ENCODE measurements around the gene PRM2. TPM values are rescaled to one million over a fixed set of nuclear protein-coding genes. Genes with fewer than 3 reads are reported as not detected.

Gene PRM2
- total RNA-seq, 1 donor from 2014 or later: not detected

DNA sequence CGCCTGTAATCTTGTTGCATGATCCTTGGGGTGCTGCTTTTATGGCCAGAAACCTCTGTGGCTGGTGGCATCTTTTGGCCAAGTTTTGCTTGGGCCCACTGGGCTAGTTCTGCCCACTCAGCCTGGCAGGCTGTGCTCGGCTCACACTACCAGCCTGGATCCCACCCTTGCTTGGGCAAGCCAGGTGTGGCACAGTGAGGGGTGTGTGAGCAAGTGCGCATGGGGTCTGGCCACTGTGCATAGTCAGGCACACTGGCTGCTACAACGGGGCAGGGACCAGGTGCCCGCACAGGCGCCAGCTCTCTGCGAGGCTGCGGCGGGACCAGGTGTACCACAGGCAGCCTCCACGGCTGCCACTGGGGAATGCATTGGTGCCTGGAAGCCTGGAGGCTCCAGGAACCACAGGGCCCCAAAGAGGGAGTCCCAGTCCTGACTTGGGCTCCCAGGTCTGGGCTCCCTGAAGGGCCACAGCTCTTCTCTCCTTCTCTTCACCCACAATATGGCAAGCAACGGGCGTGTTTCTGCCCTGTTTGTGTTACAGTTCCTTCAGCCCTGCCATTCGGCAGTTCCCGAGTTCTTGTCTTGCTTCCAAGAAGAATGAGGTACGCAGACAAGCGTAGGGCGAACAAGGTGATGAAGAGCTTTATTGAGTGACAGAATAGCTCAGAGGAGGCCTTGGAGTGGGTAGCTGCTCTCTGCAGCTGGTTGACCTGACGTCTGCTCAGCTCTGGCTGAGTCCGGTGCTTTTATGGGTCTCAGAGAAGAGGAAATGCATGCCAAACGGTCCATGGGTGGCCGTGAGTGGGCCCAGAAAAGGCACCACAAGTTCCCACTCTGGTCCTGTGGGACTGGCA, 31.6 kb upstream of the PRM2 start:
- DNase-seq (ENCODE audit: low spot score): no peak

DNA sequence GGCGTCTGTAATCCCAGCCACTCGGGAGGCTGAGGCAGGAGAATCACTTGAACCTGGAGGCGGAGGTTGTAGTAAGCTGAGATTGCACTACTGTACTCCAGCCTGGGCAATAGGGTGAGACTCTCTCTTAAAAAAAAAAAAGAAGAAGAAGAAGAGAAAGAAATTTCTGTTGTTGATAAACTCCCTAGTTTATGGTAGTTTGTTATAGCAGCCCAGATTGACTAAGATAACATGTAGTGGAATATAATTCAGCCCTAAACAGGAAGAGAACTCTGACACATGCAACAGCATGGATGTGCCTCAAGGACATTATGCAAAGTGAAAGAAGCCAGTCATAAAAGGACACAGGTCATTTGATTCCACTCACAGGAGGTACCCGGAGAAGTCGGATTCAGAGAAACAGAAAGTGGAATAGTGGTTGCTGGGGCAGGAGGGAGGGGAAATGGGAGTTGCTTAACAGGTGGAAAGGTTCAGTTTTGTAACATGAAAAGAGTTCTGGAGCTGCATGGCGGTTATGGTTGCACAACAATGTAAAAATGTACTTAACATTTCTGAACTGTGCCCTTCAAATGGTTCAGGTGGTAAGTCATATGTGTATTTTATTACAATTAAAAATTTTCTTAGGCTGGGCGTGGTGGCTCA, 30.8 kb upstream of the PRM2 start:
- no peak for DNase-seq (ENCODE audit: low spot score)

DNA sequence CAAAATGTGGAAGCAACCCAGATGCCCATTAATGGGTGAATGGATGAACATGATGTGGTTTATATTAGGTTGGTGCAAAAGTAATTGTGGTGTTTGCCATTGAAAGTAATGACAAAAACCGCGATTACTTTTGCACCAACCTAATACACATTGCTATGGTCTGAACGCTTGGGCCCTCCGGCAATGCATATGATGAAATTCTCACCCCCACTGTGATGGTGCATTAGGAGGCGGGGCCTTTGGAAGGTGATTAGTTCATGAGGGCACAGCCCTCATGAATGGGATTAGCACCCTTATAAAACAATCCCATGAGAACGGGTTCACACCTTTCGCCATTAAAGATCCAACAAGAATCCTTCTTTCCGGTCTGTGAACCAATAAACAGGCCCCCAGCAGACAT, 30.1 kb upstream of the PRM2 start:
- no peak for DNase-seq (ENCODE audit: low spot score)

DNA sequence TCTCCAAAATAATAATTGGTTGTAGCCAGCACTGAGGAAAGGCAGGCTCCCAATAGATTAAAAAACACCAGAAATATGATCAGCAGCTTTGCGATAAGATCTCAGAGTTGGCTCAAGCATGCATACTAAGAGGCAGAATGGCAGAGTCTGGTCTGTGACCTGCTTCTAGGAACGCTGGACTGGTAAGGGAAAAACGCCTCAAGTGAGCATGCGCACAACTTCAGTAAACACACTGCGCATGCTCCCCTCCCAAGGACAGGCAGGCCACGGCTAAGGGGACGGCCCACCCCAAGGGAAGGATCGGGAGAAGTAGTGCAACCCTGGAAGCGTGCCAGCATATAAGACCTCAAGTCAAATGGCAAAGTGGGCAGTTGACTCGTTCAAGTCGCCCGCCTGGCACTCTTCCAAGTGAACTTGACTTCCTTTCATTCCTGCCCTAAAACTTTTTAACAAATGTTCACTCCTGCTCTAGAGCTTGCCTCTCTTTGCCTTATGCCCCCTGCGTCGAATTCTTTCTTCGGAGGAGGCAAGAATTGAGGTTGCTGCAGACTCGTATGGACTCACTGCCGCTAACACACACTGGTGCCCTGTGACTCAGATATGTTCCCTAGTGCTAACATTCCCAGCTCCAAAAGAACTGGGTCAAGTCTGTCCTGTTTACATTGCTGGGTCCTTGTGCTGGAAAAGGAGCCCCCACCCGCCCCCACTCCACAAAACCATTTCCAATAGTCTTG, 27.3 kb upstream of the PRM2 start:
- peak; percentile 66 for DNase-seq (ENCODE audit: low spot score)

DNA sequence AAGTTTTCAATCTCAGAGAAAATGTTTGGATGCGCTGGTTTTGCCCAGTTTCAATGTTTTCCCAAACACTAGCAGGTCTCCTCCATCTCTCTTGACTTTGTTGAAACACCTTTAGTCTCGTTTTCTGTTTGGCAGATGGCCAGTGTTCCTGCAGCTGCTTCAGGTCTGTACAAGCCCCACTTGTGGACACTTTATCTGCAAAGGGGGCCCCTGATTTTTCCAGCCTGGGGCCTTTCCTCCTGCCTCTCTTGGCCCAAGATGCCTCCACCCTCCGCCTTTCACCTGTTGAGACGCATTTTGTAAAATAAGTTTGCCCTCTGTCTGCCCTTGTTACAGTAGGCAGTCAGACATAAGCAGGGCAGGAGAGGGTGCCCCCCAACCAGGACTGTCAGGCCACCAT, 26.7 kb upstream of the PRM2 start:
- peak; percentile 77 for DNase-seq (ENCODE audit: low spot score)

DNA sequence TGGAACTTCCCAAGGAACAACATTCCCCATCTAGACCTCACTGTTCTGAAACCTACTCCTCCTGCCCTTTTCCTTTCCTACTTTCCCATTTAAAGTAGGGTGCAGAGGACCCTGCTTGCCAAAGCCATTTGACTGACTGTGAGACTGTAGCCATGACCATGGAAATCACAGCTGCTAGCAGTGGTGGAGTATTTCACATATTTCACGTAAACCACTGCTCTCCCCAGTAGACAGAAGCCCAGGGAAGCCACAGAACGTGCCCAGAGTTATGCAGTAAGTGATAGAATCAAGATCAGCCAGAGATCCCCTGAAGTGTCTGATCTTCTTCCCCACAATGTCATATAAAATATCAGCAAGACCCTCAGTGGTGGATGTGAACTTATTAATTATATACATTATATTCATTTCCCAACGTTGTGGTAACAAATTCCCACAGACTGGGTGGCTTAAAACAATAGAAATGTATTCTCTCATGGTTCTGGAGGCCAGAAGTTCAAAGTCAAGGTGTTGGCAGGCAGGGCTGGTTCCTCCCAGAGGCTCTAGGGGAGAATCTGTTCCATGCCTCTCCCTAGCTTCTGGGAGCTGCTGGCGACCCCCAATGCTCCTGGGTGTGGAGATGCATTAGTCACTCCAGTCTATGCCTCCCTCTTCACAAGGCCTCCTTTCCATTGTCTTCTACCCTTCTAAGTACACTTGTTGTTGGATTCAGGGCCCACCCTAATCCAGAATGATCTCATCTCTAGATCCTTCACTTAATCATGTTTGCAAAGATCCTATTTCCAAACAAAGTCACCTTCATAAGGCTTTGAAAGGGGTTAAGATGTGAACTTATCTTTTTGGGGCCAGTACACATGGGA, 25.6 kb upstream of the PRM2 start:
- no peak for DNase-seq (ENCODE audit: low spot score)

DNA sequence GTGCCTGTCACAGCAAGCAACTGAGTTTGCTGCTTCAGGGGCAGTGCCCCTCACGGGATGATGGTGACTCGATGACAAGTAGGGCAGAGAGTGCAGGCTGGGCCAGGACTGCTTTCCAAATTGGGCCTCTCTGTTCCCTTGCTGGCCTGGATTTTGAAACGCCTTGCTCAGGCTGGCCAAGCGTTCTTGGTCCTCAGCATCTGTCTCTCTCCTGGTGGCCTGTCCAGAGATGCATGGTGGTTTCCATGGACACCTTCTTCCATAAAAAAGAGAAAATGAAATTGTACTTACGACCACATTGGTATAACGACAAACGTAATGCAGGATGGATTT, 24.2 kb upstream of the PRM2 start:
- DNase-seq (ENCODE audit: low spot score): no peak

DNA sequence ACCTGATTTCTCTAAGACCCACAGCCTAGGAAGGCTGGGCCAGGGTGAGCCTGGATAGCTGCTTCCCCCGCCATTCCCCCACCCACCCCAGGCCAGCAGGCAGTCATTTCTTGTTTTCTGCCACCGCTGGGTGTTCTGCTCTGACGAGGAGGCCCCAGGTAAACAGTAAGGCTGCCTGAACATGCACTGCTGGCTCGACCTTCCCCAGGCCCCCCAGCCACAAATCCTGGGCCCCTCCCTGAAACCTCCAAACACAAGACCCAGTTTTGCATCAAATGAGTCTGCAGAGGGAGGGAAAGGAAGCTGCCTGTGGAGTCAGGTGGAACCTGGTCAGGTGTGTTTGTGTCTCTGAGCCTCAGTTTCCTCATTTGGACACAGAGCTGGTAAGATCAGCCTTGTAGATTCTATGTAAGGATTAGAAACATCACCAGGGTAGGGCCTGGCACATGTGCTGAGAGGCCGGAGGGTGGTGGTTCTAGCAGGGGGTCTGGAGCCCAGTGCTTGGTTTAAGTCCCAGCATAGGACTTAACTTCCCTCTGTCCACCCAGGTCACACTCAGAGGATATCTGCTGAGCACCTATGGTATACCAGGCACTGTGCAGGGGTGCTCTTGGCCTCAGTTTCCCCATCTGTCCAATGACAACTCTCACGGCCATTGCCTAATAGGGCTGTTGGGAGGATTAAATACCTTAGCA, 23.7 kb upstream of the PRM2 start:
- DNase-seq (ENCODE audit: low spot score): no peak

DNA sequence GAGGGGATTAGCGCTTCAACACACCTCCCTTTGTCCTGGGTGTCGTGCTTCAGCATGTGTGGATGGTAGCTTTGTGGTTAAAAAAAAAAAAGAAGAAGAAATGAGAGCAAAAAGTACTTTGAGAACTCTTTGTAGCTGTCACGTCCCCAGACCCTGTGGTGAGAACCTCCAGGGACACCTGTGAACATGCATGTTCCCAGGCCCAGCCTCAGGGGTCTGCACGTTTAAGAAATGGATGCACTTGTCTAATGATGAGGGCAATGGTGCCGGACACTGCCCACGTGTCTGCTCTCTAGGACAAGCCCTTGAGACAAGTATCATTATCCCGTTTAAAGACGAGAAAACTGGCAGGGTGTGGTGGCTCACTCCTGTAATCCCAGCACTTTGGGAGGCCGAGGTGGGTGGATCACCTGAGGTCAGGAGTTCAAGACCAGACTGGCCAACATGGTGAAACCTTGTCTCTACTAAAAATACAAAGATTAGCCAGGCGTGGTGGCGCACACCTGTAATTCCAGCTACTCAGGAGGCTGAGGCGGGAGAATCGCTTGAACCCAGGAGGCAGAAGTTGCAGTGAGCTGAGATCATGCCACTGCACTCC, 22.8 kb upstream of the PRM2 start:
- peak; percentile 15 for DNase-seq (ENCODE audit: low spot score)

DNA sequence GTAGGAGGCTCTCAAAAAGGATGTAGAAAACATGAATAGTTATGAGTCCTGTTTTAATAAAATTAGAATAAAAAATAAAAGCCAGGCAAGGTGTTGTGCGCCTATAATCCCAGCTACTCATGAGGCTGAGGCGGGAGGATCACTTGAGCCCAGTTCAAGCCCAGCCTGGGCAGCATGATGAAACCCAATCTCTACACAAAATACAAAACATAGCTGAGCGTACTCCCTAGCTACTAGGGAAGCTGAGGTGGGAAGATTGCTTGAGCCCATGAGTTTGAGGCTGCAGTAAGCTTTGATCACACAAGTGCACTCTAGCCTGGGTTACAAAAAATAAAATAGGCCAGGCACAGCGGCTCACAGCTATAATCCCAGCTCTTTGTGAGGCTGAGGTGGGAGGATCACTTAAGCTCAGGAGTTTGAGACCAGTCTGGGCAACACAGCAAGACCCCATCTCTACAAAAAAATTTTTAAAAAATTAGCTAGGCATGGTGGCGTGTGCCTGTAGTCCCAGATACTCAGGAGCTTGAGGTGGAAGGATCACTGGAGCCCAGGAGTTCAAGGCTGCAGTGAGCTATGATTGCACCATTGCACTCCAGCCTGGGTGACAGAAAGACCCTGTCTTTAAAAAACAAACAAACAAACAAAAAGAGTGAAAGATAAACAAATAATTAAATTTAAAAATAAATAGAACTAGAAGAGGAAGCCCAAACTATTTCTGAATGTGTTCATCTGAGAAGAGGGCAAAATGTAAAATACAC, 22.0 kb upstream of the PRM2 start:
- no peak for DNase-seq (ENCODE audit: low spot score)

DNA sequence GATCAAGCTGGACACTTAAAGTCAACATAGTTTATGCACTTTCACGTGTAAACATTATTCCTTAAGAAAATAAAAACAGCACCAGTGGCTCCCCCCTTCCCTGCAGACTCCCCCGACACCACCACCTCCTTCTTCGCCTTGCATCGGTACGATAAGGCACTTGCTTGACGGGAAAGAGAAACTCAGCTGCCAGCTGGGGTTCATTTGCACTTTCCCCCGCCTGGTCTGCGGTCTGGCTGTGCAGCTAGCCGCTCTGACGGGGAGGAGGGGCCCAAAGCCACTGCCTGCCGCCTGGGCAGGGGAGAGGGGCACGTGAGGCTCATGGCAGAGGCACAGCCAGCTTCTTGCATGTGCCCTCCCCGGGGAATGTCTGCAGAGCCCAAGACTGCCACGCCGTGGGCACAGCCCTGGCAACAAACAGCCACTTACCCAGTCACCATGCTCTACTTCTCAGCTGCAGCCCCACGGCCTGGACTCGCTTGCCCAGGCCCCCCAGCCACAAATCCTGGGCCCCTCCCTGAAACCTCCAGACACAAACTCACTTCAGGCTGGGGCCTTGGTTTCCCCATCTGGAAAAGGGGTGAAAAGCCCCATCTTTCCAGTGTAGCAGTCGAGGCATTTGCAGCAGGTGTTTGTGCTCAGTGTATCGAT, 21.3 kb upstream of the PRM2 start:
- peak; percentile 64 for DNase-seq (ENCODE audit: low spot score)

DNA sequence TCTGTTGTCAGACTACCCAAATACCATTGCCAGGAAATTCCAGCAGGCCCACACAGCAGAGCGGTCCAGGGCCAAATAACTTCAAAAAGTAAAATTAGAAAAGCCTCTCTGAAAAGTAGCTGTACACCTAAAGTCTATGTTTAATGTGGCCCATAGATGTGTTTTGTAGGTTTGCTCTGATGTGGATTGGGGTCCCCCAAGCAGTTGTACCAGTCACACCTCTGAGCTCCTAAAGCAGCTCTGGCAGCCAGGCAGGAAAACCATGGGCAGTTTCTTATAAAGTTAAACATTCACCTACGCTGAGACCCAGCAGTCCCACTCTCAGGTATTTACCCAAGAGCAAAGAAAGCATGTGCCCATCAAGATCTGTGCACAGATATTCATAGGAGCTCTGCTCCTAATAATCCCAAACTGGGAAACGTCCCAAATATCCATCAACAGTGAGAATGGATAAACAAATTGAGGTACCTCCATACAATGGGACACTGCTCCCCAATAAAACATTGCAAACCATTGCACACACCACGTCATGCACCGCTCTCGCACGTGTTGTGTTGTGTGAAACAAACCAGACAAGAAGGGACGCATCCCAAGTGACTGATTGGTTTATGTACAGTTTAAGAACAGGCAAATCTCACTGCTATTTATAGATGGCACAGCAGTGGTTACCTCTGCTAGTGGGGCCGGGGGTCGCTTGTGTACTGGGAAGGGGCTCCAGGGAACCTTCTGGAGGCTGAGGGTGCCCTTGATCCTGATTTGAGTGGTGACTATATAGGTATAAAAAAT, 20.6 kb upstream of the PRM2 start:
- DNase-seq (ENCODE audit: low spot score): peak; percentile 76

DNA sequence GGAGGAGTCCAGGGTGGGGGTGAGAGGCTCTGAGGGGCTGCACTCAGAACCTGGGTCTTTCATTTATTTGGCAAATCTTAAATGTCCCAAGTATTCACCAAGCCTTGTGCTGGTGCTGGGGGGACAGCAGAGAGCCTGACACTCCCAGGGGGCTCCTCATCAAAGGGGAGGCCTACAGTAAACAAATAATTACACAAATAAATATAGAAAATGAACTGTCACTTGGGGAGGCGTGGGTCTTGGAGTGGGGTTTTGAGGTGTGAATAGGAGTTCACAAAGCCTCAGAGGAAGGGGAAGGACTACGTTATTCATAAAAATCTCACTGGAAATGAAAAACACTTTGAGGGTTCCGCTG, 20.0 kb upstream of the PRM2 start:
- DNase-seq (ENCODE audit: low spot score): no peak

DNA sequence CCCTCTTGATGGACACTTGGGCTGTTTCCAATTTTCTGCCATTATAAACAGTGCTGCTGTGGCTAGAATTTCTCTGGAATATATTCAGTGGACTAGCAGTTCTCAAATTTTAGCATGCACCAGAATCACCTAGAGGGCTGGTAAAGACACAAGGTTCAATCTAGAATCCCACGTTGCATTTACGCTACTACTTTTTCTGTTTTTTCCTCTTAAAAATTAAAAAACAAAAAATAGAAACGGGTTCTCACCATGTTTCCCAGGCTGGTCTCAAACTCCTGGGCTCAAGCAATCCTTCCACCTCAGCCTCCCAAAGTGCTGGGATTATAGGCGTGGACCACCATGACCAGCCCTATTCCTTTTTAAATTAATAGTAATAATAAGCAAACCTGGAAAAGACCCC, 19.4 kb upstream of the PRM2 start:
- no peak for DNase-seq (ENCODE audit: low spot score)

DNA sequence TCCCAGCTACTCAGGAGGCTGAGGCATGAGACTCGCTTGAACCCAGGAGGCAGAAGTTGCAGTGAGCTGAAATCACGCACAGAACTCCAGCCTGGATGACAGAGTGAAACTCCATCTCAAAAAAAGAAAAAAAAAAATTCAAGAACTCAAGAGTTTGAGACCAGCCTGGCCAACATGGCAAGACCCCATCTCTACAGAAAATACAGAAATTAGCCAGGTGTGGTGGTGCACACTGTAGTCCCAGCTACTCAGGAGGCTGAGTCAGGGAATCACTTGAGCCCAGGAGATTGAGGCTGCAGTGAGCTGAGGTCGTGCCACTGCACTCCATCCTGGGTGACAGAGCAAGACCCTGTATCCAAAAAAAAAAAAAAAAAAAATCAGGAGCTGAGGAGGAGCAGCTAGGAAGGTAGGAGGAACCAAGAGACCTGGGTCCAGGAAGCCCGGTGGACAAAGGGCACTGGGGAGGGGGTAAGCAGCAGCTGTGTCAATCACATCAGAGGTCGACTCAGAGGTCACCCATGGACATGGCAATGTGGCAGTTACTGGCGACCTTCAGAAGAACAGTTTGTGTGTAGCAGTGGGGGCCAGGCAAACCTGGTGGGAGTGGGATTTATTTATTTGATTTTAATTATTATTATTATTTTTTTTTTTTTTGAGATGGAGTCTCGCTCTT, 15.9 kb upstream of the PRM2 start:
- DNase-seq (ENCODE audit: low spot score): no peak

DNA sequence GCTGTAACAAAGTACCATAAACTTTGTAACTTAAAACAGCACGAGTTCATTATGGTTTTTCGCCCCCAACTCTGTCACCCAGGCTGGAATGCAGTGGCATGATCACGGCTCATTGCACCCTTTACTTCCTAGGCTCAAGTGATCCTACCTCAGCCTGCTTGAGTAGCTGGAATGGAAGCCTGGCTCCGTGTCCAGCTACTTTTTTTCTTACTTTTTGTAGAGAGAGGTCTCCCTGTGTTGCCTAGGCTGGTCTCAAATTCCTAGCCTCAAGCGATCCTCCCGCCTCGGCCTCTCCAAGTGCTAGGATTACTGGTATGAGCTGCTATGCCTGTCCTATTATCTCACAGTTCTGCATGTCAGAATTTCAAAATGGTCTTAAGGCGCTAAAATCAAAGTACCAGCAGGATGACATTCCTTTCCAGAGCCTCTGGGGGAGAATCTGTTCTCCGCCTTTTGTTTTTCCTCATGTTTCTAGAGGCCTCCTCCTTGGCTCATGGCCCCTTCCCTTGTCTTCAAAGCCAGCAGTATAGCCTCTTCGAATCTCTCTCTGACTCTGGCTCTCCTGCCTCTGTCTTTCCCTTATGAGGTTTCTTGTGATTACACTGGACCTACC, 14.9 kb upstream of the PRM2 start:
- peak; percentile 49 for DNase-seq (ENCODE audit: low spot score)

DNA sequence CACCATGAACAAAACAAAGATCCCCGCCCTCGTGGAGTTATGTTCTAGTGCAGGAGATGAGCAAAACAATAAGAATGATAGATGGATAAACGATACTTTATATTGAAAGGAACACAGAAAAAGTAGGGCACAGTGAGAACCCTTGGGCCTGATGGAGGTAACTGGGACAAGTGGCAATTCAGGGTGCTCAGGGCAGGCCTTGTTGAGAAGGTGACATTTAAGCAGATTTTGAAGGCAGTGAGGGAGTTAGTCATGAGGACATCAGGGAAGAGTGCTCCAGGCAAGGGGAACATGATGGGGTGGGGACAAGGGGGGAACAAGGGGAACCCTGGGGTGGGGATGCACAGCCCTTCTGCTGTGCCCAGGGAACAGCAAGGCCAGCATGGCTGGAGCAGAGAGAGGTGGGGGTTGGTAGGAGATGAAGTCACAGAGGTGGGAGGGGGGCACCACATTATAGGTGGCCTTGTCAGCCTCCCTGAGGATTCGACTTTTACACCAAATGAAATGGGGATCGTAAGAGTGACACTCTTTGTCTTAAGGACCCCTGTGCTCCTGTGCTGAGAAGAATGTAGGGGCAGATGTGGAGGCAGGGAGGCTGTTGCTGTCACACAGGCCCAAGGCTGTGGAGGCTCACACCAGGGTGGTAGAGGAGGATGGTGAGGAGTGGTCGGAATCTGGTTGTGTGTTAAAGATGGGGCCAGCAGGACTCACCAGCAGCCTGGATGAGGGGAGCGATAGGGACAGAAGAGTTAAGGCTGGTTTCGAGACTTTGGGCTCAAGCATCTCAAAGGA, 14.0 kb upstream of the PRM2 start:
- DNase-seq (ENCODE audit: low spot score): no peak
